Activated naive CD4-positive, alpha-beta T cell (primary cell): ENCODE results near the gene HTN1.
"Not testable (repeated sequence)": the region's sequence is repeated elsewhere in the genome, so short reads cannot be mapped to it uniquely, and the experiment has no call there.

Experiments
- DNase-seq, 4 experiments: peaks; one replicate each; lab custom pipeline; 2025; lab: John Stamatoyannopoulos, UW

Gene HTN1

GRCh38 chr4:70050138-70050537 is at the start of gene HTN1:
HTN1 (plus strand) TSS chr4:70050438; CDS start chr4:70053077, 2,639 bp downstream.
- not testable (repeated sequence) for DNase-seq

- DNase-seq: no peak
Measured at GRCh38 chr4:70000711-70001110, 49.5 kb upstream of the HTN1 start.

GRCh38 chr4:70002507-70002906 is 47.7 kb upstream of the HTN1 start:
- DNase-seq: no peak

- no peak for DNase-seq
Measured at GRCh38 chr4:70008771-70009170, 41.5 kb upstream of the HTN1 start.

GRCh38 chr4:70019006-70019405 is 31.2 kb upstream of the HTN1 start:
- DNase-seq: not testable (repeated sequence)

GRCh38 chr4:70023218-70023617 is 27.0 kb upstream of the HTN1 start:
- no peak for DNase-seq

- DNase-seq: no peak
Measured at GRCh38 chr4:70027011-70027410, 23.2 kb upstream of the HTN1 start.

- not testable (repeated sequence) for DNase-seq
Measured at GRCh38 chr4:70028159-70028558, 22.1 kb upstream of the HTN1 start, which contains the start of gene HTN3. HTN3 (plus strand) TSS chr4:70028459; CDS start chr4:70030741, 2,282 bp downstream.

- DNase-seq: not testable (repeated sequence)
Measured at GRCh38 chr4:70037559-70037958, 12.7 kb upstream of the HTN1 start.

GRCh38 chr4:70039928-70040327 is 10.3 kb upstream of the HTN1 start:
- DNase-seq: not testable (repeated sequence)

GRCh38 chr4:70041652-70042286 is 8.5 kb upstream of the HTN1 start:
- DNase-seq: no peak

- not testable (repeated sequence) for DNase-seq
Measured at GRCh38 chr4:70056534-70056933, 6.3 kb downstream of the HTN1 start.

- no peak for DNase-seq
Measured at GRCh38 chr4:70057651-70058050, 7.4 kb downstream of the HTN1 start.

- DNase-seq: no peak
Measured at GRCh38 chr4:70059149-70059548, 8.9 kb downstream of the HTN1 start.

GRCh38 chr4:70062000-70062399 is 11.8 kb downstream of the HTN1 start:
- DNase-seq: no peak

GRCh38 chr4:70080205-70080604 is 30.0 kb downstream of the HTN1 start:
- no peak for DNase-seq

- DNase-seq: no peak
Measured at GRCh38 chr4:70099206-70099605, 49.0 kb downstream of the HTN1 start.
